GM23338 (cell line): ENCODE results near the gene OR52E5.

ENCODE experiments used
- JUNB ChIP-seq: IDR thresholded peaks from one replicate; pipeline ENCODE4 v1.6.1; 2016; ENCODE audit warnings: antibody characterized with exemption; ENCODE audit not compliant: unreplicated experiment
- POLR2AphosphoS5 ChIP-seq: IDR thresholded peaks from 2 replicates; pipeline ENCODE4 v1.6.1; 2016; ENCODE audit warnings: antibody characterized with exemption, low read depth

DNA sequence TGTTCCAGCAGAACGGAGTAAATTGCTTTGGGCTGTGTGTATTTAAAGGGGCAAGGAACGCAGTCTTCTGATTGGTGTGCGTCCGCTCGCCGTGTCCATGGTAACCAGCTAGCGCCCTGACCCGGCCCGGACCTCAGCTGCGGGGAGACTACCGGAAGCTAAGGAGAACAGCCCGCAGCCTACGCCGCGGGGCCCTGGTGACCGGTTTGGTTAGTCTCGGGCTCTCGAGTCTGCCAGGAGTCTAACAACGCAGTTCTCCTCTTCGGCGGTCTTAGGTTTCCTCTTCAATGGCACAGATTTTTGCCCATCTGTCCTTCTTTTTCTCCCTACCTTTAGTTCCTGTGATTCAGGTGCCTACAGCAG lies 45.6 kb downstream of the OR52E5 start:
- TF ChIP-seq JUNB (no peak), POLR2AphosphoS5 (no peak)
